Gastroesophageal sphincter (tissue), 4 donors: ENCODE data around the gene PLN. TPM values are rescaled to one million over a fixed set of nuclear protein-coding genes. Genes with fewer than 3 reads are reported as not detected.
A peak's percentile ranks its signal among the peaks of the same experiment; 100 is the strongest.

Experiments
- ATAC-seq: fragments of 150-250 bp; one replicate; pipeline ENCODE4 v1.9.1; 2016; ENCODE audit warnings: mild to moderate bottlenecking, moderate library complexity
- H3K27ac ChIP-seq, 4 donors: fragments of 200-600 bp; sonication (generic) in 3 of 4; 1 replicate in 3 of 4; 2 replicates in 1 of 4; pipeline ENCODE4 v1.5.1; 2016 to 2019
- H3K27me3 ChIP-seq: fragments of 200-600 bp; sonication (generic); one replicate; pipeline ENCODE4 v1.5.1; 2019
- H3K36me3 ChIP-seq, 2 donors: fragments of 200-600 bp; sonication (generic); one replicate each; pipeline ENCODE4 v1.5.1; 2019; ENCODE audit warnings: control low read depth in 1 of 2
- H3K4me1 ChIP-seq, 3 donors: fragments of 200-600 bp; sonication (generic); 1 replicate in 2 of 3; 2 replicates in 1 of 3; pipeline ENCODE4 v1.5.1; 2016 to 2019; ENCODE audit warnings: control low read depth in 2 of 3
- H3K4me3 ChIP-seq, 2 donors: fragments of 200-600 bp; sonication (generic); one replicate each; pipeline ENCODE4 v1.5.1; 2019; ENCODE audit warnings: mild to moderate bottlenecking in 1 of 2, moderate library complexity in 1 of 2
- H3K9me3 ChIP-seq, 3 donors: fragments of 200-600 bp; sonication (generic); one replicate each; pipeline ENCODE4 v1.5.1; 2017 to 2019; ENCODE audit warnings: control low read depth in 2 of 3
- EP300 ChIP-seq: sonication (generic); formaldehyde crosslinking; IDR thresholded peaks from one replicate; pipeline ENCODE4 v1.6.1; 2017; ENCODE audit warnings: antibody characterized with exemption, mild to moderate bottlenecking
- POLR2A ChIP-seq, 2 donors: fragments of 450-650 bp; IDR thresholded peaks; one replicate each; pipeline ENCODE4 v1.6.1; 2017; ENCODE audit warnings: antibody characterized with exemption in 2 of 2, mild to moderate bottlenecking in 2 of 2, moderate library complexity in 1 of 2
- POLR2AphosphoS5 ChIP-seq: sonication (generic); formaldehyde crosslinking; IDR thresholded peaks from one replicate; pipeline ENCODE4 v1.6.1; 2017; ENCODE audit warnings: antibody characterized with exemption
- WGBS, 2 donors: methylation state at CpG; one replicate each; pipeline ENCODE4 v1.1.5; 2018; ENCODE audit warnings: low coverage in 1 of 2; 5-methylcytosine and 5-hydroxymethylcytosine counted together
- total RNA-seq, 4 donors: library from RNA; depleted of rRNA; stranded (reverse); fragments of >200 nt; gene quantifications; one replicate each; pipeline ENCODE4 v1.1.0, GENCODE V29; 2016
- TF ChIP-seq, protein P1 (sequence below), 4 experiments: fragments of 200-600 bp in 2 of 4; fragments of 450-650 bp in 2 of 4; sonication (generic) in 1 of 4; IDR thresholded peaks; one replicate each; pipeline ENCODE4 v1.5.1; 2017 to 2019; ENCODE audit warnings: antibody characterized with exemption in 4 of 4, mild to moderate bottlenecking in 2 of 4, moderate library complexity in 2 of 4

PLN gene
- total RNA-seq, 4 donors from 2014 or later: 318 to 555 (median 484) TPM

DNA sequence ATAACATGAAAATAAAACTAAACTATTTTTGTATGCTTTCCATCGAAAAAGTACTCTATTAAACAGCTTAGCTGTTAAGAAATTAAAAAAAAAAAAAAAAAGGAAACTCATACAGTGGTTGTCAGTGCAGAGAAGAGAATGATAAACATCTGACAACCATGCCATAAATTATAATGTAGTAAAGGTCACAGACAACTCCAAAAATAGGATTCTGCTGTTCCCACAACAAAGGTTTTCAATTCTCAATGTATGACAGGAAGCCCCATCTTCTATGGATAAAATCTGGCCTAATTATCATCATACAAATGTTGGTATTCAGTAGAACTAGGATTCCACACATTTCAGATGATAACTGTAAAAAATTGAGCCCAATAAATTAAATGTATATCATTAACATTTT, 5.0 kb downstream of the PLN start:
- H3K36me3 ChIP-seq: no peaks in the 10 kb centered on the region
- H3K27ac ChIP-seq: peak overlapping the region; percentile 65 to 93 (median 75)
- TF ChIP-seq POLR2A (IDR thresholded peaks at IDR 0.05) (no peak), EP300 (no peak), POLR2AphosphoS5 (no peak)
- TF ChIP-seq, protein P1, sequence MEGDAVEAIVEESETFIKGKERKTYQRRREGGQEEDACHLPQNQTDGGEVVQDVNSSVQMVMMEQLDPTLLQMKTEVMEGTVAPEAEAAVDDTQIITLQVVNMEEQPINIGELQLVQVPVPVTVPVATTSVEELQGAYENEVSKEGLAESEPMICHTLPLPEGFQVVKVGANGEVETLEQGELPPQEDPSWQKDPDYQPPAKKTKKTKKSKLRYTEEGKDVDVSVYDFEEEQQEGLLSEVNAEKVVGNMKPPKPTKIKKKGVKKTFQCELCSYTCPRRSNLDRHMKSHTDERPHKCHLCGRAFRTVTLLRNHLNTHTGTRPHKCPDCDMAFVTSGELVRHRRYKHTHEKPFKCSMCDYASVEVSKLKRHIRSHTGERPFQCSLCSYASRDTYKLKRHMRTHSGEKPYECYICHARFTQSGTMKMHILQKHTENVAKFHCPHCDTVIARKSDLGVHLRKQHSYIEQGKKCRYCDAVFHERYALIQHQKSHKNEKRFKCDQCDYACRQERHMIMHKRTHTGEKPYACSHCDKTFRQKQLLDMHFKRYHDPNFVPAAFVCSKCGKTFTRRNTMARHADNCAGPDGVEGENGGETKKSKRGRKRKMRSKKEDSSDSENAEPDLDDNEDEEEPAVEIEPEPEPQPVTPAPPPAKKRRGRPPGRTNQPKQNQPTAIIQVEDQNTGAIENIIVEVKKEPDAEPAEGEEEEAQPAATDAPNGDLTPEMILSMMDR (IDR thresholded peaks at IDR 0.05): no peak
- H3K4me3 ChIP-seq: peak overlapping the region in 1 of 2 donors; percentile 43
- no peak for ATAC-seq
- H3K9me3 ChIP-seq: no peaks in the 10 kb centered on the region
- no peaks in the 10 kb centered on the region for H3K27me3 ChIP-seq
- peaks cover 0 to 70% (median 0%) of the 10 kb centered on the region in 3 donors for H3K4me1 ChIP-seq
- 0 to 19% methylated on average over 1 of the region's 1 CpG for WGBS, 2 donors

DNA sequence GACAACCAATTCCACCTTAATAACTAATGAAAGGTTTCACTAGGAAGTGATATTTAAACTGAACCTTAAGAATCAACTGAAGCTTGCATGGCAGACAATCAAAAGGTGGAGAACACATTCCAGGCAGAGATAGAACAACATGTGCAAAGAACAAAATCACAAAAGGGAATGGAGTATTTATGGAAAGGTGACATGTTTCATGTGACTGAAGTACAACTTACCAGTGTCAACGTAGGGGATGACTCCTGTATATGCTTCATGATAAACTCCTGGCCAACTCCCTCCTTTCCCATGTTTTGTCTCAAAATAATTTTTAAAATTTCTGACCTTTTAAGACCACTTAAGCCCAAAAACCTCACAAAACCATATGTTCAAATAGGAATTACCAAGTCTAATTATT, 6.6 kb downstream of the PLN start:
- peak overlapping the region; percentile 8 to 78 (median 68) for H3K27ac ChIP-seq
- H3K4me1 ChIP-seq: peaks cover 0 to 84% (median 4%) of the 10 kb centered on the region in 3 donors
- H3K27me3 ChIP-seq: no peaks in the 10 kb centered on the region
- no peak for ATAC-seq
- peak overlapping the region in 1 of 2 donors; percentile 43 for H3K4me3 ChIP-seq
- no peak for TF ChIP-seq POLR2AphosphoS5
- TF ChIP-seq POLR2A (IDR thresholded peaks at IDR 0.05): no peak
- TF ChIP-seq, protein P1 (IDR thresholded peaks at IDR 0.05): no peak
- TF ChIP-seq EP300: no peak
- 6 to 21% methylated on average over 1 of the region's 1 CpG for WGBS, 2 donors
- peaks cover 3 to 8% of the 10 kb centered on the region in 2 donors for H3K36me3 ChIP-seq
- H3K9me3 ChIP-seq: no peaks in the 10 kb centered on the region

DNA sequence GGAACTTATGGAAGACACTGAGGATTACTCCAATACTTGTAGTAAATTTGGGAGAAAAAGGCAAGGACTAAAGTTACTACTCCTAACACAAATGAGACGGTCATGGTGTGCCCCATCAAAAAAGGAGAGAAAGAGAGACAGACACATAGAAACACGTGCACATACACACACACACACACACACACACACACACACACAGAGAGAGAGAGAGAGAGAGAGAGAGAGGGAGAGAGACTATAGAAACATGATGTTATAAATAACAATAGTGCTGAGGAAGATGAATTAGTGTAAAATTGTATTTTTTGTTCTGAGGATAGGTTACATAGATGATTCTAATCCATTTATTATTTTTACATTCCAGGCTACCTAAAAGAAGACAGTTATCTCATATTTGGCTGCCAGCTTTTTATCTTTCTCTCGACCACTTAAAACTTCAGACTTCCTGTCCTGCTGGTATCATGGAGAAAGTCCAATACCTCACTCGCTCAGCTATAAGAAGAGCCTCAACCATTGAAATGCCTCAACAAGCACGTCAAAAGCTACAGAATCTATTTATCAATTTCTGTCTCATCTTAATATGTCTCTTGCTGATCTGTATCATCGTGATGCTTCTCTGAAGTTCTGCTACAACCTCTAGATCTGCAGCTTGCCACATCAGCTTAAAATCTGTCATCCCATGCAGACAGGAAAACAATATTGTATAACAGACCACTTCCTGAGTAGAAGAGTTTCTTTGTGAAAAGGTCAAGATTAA, 10.5 kb downstream of the PLN start:
- Histone ChIP-seq H3K27ac (peak overlapping the region; percentile 20 to 41 (median 29)), H3K9me3 (no peaks in the 10 kb centered on the region), H3K4me3 (no peak overlapping the region), H3K4me1 (peaks cover 0 to 70% (median 6%) of the 10 kb centered on the region in 3 donors), H3K36me3 (peaks cover 3 to 20% of the 10 kb centered on the region in 2 donors), H3K27me3 (no peaks in the 10 kb centered on the region)
- no peak for TF ChIP-seq EP300
- TF ChIP-seq, protein P1 (IDR thresholded peaks at IDR 0.05): no peak
- TF ChIP-seq POLR2A (IDR thresholded peaks at IDR 0.05): no peak
- WGBS, 2 donors: 15 to 22% methylated on average over 5 to 6 of the region's 6 CpGs
- ATAC-seq: no peak

DNA sequence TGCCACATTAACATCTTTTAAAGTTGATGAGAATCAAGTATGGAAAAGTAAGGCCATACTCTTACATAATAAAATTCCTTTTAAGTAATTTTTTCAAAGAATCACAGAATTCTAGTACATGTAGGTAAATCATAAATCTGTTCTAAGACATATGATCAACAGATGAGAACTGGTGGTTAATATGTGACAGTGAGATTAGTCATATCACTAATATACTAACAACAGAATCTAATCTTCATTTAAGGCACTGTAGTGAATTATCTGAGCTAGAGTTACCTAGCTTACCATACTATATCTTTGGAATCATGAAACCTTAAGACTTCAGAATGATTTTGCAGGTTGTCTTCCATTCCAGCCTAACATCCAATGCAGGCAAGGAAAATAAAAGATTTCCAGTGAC, 11.6 kb downstream of the PLN start:
- no peak for ATAC-seq
- peaks cover 3 to 20% of the 10 kb centered on the region in 2 donors for H3K36me3 ChIP-seq
- peaks cover 0 to 65% (median 6%) of the 10 kb centered on the region in 3 donors for H3K4me1 ChIP-seq
- H3K27me3 ChIP-seq: no peaks in the 10 kb centered on the region
- no peak overlapping the region for H3K27ac ChIP-seq
- TF ChIP-seq, protein P1 (IDR thresholded peaks at IDR 0.05): no peak
- TF ChIP-seq POLR2AphosphoS5 (no peak), POLR2A (IDR thresholded peaks at IDR 0.05) (no peak), EP300 (no peak)
- no peaks in the 10 kb centered on the region for H3K9me3 ChIP-seq
- H3K4me3 ChIP-seq: no peak overlapping the region

DNA sequence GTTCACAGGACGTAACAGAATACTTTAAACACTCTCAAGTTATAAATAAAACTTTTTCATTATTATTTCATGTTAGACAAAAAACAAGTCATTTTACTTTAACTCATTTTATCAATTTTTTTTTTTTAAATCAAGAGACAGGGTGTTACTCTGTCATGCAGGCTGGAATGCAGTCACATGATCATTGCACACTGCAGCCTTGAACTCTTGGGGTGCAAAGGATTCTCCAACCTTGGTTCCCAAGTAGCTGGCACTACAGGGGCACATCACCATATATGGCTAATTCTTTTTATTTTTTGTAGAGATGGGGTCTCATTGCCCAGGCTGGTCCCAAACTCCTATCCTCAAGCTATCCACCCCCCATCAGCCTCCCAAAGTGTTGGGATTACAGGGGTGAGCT, 14.2 kb downstream of the PLN start:
- Histone ChIP-seq H3K9me3 (no peaks in the 10 kb centered on the region), H3K4me1 (peaks cover 0 to 48% (median 6%) of the 10 kb centered on the region in 3 donors), H3K27ac (peak overlapping the region in 1 of 4 donors; percentile 6), H3K4me3 (no peak overlapping the region), H3K27me3 (no peaks in the 10 kb centered on the region), H3K36me3 (peaks cover 3 to 29% of the 10 kb centered on the region in 2 donors)
- 40 to 67% methylated on average over 1 of the region's 1 CpG for WGBS, 2 donors
- TF ChIP-seq POLR2A (IDR thresholded peaks at IDR 0.05) (no peak), EP300 (no peak), POLR2AphosphoS5 (no peak)
- TF ChIP-seq, protein P1 (IDR thresholded peaks at IDR 0.05): no peak
- ATAC-seq: no peak
